Measurements from ENCODE around the gene MVP.
A peak's percentile ranks its signal among the peaks of the same experiment; 100 is the strongest.
"Not testable (repeated sequence)": the region's sequence is repeated elsewhere in the genome, so short reads cannot be mapped to it uniquely, and the experiment has no call there.

MVP gene

DNA sequence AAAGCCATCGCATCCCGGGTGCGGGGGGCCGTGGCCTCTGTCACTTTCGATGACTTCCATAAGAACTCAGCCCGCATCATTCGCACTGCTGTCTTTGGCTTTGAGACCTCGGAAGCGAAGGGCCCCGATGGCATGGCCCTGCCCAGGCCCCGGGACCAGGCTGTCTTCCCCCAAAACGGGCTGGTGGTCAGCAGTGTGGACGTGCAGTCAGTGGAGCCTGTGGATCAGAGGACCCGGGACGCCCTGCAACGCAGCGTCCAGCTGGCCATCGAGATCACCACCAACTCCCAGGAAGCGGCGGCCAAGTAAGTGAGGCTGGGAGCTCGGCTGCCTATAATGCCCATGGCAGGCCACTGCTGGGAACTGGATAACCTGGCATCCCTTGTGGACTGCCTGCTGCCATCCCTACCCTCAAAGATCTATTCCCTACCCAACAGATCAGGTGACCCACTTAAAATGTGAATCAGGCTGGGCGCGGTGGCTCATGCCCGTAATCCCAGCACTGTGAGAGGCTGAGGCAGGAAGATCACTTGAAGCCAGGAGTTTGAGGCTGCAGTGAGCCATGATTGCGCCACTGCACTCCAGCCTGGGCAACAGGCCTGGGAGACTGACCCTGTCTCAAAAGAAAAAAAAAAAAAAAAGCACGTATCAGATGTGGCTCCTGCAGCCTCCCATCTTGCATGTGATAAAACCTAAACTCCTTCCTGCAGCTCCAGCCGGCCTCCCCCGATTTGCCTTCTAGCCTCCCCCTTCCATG, 24.5 kb downstream of the MVP start:
- DNase-seq, result no peak

DNA sequence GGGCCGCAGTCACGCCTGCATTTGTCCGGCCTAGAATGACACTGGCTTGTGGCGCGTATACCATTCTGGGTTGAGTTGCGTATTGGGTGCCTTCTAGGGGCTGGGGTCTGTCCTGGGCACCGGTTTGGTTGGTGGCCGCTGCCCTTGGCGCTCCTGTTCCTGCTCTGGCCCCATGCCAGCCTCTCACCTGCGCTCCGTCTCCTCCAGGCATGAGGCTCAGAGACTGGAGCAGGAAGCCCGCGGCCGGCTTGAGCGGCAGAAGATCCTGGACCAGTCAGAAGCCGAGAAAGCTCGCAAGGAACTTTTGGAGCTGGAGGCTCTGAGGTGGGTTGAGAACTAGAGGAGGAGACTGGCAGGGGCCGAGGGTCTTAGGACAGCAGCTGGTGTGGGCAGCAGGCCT, 25.4 kb downstream of the MVP start:
- DNase-seq, result no peak

DNA sequence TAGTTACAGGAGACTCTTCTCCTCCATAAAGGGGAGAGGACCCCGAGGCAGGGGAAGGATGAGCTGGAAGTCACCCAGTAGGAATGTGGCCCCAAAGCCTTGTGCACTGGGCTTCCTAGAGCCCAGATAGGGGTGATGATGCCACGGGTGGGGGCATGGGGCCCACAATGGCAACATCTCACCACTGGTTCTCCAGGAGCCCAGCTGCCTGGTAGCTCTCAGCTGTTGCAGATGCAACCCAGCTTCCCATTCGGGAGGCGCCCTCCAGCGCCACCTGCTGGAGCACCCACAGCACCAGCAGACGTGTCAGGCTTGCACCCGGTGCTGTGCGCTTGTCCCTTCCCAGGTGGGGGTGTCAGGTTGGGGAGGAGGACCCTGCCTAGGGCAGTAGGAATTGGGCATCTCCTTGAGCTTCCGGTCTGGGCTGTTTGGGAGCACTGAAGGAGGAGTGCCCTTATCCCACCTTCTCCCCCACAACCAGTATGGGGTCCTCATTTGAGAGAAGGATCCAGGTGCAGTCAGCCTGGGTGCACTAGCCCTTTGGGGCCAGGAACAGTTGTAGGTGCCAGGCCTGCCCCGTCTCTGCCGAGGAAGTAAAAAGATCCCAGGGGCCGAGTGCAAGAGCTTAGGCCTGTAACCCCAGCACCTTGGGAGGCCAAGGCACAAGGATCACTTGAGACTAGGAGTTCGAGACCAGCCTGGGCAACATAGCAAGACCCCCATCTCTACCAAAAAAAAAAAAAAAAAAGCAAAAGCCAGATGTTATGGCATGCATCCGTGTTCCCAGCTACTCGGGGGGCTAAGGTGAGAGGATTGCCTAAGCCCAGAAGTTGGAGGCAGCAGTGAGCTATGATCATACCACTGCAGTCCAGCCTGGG, 28.4 kb downstream of the MVP start:
- peak; percentile 86 for DNase-seq

DNA sequence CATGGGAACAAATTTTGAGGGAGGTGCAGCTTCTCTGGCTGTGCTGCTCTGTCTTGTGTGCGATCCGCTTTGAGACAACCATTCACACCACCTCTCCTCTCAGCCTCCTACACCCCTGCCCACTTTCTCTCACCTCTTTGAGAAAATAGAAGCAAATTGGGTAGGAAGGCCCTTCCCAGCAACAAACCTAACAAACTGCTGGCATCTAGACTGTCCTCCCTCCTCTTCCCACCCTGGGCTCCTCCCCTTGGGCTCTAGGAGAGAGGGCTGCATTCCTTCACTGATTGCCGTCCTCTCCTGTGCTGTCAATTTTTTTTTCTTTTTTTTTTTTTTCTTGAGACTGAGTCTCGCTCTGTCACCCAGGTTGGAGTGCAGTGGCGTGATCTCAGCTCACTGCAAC, 29.2 kb downstream of the MVP start:
- DNase-seq, result no peak

DNA sequence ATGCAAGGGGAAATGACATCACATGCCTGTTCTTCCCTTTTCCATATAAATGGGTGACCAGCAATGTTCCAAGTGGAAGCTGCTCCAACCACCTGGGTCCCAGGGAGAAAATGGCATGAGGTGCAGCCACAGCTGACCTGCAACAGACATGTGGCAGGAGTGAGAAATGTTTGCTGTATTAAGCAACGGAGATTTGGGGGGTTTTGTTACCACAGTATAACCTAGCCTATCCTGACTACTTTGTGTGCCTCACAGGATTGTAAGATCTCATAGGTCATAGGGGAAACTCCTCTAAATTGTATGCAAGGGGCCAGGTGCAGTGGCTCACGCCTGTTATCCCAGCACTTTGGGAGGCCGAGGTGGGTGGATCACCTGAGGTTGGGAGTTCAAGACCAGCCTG, 30.7 kb downstream of the MVP start:
- DNase-seq, result no peak

DNA sequence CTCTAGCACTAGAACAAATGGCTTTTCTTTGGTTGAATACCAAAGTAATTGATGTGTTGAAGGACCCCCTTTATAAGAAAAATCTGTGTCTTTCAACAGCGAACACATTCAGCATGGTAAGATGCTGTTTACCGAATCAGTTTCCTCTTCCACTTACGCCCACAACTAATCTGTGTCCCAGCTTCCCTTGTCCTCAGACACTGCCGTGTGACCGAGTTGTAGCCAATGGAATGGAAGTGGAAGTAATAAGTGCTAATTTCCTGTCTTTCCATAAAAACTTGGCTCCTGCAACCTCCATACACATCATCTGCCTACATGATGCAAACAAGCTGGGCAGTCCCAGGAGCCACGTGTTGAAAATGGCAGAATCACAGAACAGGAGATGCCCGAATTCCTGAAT, 32.4 kb downstream of the MVP start:
- DNase-seq, result no peak

DNA sequence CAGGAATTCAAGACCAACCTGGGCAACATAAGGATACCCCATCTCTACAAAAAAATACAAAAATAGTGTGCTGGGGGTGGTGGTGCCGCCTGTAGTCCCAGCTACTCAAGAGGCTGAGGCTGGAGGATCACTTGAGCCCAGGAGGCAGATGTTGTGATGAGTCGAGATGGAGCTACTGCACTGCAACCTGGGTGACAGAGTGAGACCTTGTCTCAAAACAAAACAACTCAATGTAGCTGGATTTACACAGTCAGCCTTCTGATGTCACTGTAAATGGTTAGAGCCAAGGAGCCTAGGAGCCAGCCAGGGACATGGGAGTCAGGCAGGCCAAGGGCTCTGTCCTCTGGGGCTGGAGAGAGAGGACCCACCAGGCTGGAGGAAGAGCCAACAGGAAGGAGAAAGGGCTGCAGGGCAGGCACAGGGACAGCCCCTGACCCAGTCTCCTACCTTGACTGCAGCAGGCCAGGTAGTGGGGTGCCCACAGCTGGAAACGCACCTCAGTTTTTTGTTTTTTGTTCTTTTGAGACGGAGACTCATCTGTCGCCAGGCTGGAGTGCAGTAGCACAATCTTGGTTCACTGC, 34.3 kb downstream of the MVP start:
- no peak for DNase-seq

DNA sequence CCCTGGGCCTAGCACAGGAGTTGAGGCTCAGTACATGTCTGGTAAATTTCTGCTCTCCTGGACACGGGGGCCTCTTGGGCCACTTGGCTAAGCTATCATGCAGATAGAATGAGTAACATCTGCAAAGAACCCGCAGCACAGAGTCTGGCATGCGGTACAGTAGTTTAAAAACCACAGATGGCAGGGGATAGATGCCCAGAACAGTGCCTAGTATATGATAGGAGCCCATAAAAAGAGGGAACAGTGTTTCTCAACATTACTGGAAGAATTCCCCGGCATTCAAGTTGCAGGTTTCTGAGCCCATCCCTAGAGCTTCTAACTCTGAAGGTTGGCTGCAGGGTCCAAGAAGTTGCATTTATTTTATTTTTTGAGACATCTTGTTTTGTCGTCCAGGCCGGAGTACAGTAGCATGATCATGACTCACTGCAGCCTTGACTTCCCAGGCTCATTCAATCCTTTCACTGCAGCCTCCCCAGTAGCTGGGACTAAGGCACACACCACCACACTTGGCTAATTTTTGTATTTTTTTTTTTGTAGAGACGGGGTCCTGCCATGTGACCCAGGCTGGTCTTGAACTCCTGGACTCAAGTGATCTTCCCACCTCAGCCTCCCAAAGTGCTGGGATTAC, 37.0 kb downstream of the MVP start:
- no peak for DNase-seq

DNA sequence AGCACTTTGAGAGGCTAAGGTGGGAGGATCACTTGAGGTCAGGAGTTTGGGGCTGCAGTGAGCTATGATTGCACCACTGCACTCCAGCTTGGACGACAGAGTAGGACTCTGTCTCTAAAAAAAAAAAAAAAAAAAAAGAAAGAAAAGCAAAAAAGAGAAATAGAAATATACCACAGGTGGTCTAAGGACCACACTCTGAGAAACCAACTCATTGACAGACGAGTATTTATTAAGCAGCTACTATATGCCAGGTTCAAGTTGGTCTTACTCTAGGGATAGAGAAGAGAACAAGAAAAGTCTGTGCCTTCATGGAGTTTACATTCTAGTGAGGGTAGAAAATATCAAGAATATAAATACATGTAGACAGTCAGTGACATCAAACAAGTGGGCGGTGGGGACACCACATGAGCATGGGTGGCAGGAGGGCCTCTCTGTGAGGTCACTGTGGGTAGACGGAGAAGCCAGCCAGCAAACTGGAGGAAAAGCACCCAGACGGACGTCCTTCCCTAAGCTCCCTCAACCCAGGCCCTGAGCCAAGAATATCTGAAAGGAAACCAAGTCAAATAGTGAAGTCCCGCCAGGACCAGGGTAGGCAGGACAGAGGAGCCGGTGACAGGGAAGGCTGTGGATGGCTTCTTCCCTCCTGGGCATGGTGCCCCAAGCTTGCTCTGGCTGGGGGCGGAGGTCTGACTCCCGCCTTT, 38.0 kb downstream of the MVP start:
- DNase-seq, result no peak

DNA sequence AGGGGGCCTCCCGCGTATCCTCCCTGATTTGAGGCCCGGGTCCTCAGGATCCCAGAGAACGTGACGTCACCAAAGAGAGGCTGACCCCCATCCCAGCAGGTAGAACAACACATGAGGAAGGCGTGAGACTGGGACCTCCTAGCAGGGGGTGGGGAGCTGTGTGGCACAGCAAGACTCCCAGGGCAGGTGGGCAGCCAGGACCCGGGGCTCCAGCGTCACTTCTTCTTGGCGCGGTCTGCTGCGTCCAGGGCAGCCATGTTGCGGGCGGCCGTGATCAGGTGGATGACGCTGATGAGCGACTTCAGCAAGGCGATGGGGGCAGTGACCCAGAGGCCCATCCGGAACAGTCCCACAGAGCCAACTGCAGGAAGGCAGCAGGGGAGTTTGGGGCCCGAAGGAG, 38.7 kb downstream of the MVP start:
- DNase-seq, result no peak

DNA sequence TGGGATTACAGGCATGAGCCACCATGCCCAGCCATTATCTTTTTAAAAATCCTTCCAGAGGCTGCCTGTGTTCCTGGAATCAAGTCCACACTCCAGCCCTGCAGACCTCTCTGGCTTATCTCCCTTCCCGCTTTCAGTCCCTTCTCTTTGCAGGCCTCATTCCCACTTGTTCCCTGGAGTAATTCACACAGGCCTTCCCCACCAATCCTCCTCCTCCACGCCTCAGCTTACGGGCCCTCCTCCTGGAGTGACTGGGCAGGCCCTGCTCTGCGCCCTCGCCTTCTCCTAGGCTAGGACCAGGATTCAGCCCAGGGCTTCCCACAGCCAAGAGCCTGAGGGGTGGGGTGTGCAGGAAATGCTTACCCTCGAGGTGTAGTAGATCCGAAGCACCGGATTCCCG, 40.0 kb downstream of the MVP start:
- no peak for DNase-seq

DNA sequence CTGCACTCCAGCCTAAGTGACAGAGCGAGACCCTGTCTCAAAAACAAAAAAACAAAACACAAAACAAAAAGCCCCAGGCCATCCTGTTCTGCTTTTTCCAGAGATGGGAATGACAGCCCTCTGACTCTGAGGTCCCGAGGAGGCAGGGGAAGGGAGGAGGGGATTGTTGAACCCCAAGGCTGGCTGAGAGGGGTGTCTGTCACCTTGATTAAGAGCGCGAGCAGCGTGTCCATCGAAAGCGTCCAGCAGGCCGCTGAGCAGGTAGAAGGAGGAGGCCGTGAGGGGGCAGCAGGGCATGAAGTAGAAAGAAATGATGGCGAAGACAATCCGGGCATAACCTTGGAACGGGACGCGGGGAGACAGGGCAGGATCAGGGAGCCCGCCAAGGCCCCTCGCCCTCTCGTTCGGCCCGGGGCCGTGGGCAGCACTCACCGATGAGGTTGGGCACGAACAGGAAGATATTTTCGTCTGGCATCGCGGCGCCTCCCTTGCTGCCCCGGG, 42.2 kb downstream of the MVP start:
- no peak for DNase-seq

DNA sequence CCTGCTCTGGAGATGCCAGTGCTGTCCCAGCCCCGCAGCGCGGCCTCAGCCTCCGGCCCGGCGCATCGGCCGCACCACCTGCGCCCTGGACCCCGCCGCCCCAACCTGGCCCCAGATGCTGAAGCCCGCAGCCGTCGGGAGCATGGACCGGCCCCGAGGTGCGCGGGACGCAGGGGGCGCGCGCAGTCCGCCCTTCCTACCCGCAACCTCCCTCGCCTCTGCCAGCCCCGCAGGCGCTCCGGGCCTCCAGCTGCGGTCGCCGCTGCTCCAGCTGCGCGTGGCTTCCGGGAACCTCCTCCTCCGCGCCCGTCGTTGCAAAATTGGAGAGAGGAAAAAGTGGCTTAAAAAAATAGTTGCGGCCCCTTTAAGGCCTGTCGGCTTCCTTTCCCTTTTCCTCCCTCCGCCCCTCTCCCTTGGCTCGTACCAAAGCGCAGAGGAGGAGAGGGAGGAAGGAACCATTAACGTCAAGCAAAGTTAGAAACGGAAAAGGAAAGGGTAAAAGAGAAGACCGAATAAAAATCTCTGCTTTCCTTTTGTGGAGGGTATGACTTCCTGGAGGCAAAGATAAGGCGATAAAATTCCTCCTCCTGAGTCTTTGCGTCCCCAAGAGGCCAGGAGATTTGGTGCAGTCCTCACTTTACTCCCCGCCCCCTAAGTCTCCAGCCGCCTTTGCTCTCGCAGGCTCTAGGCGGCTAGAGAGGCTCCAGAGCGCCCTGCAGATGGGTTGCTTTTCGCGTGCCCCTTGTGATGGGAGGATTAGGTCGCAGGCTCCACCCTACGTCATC, 42.8 kb downstream of the MVP start, which contains the start of gene CDIPT:
TSS of gene CDIPT (minus strand) at position 343 of the 785 bp plus-strand sequence. CDS start 369 bp downstream, outside the sequence.
- DNase-seq, result peak; percentile 80

DNA sequence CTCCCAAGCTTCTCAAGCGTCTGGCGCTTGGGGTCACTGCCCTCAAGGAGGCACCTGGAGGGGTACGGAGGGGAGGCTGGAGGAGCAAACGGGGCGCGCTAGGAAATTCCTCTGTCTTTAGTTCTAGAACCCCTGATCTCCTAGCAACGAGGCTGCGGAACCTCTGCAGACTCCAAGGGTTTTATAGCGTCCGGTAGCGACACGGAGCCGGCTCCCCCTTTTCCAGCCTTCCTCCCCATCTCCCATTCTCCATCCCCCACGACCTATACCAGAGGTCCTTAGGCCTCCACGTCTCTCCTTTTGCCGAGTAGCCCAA, 43.4 kb downstream of the MVP start:
- no peak for DNase-seq

DNA sequence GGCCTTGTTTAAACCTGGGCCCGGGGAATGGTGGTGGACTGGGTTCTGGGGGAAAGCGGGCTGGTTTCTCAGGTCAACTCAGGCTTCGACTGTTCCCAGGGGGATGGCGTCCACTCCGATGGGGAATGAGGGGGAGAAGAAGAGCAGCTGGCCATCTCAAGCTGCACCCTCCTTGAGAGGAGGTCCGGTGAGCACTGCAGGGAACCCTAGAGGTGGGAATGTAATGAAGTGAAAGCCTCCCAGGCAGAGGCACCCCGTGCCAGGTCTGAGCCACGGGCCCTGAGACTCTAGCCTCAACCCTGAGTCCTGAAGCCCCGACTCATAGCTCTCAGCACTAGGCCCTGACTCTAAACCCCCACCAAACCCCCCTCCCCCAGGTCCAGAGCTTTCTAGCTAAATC, 43.9 kb downstream of the MVP start:
- DNase-seq, result no peak

DNA sequence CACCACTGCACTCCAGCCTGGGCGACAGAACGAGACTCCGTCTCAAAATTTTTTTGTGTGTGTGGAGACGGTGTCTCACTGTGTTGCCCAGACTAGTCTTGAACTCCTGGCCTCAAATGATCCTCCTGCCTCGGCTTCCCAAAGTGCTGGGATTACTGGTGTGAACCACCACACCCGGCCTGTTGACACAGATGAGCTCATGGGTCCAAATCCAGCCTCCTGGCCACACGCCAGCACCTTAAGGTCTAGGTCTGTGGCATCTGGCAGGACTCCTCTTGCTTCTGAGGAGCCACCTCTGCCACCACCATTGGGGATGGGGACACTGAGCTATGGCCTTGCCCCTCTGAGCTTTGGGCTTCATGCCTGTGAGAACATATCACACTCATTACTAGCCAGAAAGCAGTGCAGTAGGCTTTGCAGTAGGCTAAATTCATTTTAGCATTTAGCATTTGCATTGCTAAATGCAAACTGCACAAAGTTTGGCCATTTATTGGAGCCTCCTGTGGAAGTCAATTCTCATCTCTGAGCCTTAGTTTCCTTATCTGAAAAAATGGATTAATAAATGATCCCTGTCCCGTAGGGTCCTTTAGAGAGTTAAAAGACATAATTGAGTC, 48.2 kb downstream of the MVP start:
- no peak for DNase-seq

DNA sequence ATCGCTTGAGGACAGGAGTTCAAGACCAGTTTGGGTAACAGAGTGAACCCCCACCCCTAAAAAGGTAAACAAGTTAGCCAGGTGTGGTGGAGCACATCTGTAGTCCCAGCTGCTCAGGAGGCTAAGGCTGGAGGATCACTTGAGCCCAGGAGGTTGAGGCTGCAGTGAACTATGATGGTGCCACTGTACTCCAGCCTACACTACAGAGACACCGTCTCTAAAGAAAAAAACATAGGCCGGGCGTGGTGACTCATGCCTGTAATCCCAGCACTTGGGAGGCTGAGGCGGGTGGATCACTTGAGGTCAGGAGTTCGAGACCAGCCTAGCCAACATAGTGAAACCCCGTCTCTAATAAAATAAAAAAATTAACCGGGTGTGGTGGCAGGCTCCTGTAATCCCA, 48.8 kb downstream of the MVP start:
- not testable (repeated sequence) for DNase-seq

DNA sequence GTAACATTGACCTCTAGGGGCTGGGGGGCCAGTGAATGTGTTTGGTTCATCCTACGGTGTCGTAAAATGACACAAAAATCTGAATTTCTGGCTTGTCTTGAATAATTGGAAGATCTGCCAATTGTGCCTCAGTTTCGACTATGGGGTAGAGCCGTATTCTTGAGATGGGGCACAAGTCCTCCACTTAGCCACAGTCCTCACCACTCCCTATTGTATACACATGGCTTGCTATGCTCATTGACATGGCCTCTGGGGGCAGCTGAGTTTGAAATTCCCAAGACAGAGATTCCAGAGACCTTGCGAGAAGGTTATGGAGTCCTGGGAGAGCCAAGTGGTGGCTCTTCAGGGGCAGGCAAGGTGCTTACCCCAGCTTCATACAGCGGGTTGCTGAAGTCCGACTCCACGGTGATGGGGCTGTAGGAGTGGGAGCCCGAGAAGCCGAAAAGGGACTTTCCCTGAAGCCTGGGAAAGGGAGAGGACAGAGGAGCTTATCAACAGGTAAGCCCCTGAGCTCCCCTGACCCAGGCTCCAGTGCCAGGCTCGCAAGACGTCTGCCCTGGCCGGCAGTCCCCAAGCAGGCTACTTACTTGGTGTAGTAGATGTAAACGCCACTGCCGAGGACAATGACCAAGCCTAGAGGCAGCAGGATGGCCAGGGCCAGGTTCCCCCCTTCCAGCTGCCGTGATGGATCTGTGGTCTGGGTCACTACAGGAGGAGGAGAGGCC, 51.7 kb downstream of the MVP start:
- no peak for DNase-seq

DNA sequence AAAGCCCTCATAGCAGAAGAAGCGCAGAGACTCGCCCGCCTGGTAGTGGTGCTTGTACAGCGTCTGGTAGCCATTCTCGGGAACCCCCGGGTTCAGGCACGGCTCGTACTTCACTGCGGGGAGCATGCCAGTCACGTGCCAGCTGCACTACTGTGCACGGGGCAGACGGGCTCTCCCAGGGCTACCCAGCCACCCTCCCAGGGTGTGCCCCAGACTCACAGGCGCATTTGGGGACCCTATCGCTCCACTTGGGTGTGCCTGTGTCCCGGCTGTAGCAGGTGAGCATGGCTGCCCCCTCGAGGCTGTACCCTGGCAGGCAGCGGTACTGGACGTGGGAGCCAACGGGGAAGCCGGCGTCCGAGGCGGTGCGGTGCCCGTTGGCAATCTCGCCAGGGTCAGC, 53.1 kb downstream of the MVP start:
- no peak for DNase-seq

DNA sequence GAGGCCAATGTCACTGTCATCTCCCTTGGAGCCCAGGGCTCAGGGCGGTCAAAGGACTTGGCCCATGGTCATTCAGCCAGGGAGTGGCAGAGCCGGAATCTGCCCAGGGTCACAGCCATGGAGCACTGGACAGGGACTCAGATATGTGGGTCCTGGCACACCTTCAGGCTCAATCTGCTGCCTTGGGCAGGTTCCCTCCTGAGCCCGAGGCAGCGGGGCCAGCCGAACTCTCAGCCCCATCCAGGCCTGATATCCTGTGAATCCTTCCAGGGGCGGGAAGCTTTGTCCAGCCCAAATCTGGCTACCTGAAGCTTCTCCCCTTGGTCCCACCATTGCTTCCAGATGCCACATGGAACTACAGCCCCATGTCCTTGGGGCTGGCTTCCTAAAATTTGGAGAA, 54.9 kb downstream of the MVP start:
- no peak for DNase-seq

DNA sequence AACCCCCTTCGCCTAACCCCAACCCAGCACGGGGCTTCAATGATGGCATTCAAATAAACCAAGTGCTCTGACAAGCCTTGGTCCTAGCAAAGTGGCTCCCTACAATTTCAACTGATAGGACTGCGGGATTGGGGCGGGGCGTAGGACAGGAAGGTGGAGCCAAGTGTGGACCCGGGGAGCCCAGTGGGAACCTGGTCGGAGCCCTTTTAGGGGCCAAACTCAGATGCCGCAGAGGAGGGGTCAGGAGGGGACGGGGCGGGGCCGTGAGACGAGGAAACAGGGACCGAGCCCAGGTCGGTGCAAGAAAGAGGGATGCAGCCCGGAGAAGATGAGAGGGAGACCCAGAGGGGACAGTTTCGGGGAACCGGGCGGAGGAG, 55.9 kb downstream of the MVP start:
- DNase-seq, result no peak
